ENCODE measurements around the gene POC5. TPM values are rescaled to one million over a fixed set of nuclear protein-coding genes. Genes with fewer than 3 reads are reported as not detected.

The POC5 gene
- total and polyA plus RNA-seq, 2 of the 8 experiments (the other 6 are each of a cell fraction or from before 2014, with no cell fraction given): 11.2 to 12.1 TPM

DNA sequence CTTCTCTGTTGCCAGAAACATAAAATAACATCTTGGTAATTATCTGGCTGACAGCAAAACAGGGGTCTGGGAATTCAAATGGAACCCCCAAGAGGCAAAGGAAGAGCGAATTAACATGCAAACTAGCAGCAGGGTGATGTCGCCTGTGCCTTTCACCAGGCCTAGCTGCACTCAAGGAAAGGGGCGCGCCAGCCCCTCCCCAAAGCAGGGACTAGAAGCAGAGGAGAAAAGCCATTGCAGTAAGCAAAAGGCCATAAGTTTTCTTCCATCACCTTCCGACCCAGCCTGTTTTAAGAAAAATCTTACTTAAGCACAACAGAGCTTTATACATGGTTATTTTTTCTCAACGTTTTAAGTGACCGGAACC is 539 bp downstream of the POC5 start:
- Histone ChIP-seq H2BK120ac (replicated peaks; ENCODE audit: low read depth, low read length) (no peak overlapping the region), H2BK15ac (ENCODE audit: low read length) (no peak overlapping the region; the same call in 1 of the 2 replicates), H4K8ac (ENCODE audit: extremely low read depth, insufficient read depth, low read length) (no peak overlapping the region), H3K27me3 (replicated peaks in 1 of 4; ENCODE audit: control insufficient read depth in 3 of 4, extremely low read depth in 1 of 4, insufficient read depth in 3 of 4, low read length in 3 of 4) (no peaks in the 10 kb centered on the region; a peak in 1 of 7 replicates), H2AFZ (ENCODE audit: low read length) (peak overlapping the region; percentile 84; the same call in 1 of the 2 replicates), H3K79me1 (ENCODE audit: low read depth, low read length) (peaks cover 3% of the 10 kb centered on the region; the same call in 1 of the 2 replicates), H3K4ac (replicated peaks; ENCODE audit: insufficient read length, low read depth, low read length) (no peak overlapping the region), H3K14ac (ENCODE audit: insufficient read length) (no peak overlapping the region), H3K27ac (ENCODE audit: low read depth, low read length) (0 out of 2 replicates have a peak overlapping the region, but pooled peaks have one; percentile 57), H3K56ac (replicated peaks; ENCODE audit: insufficient read length, low read depth, low read length) (no peak overlapping the region), H2BK5ac (ENCODE audit: low read depth, low read length) (peak overlapping the region; percentile 80; the same call in 1 of the 2 replicates), H2BK20ac (ENCODE audit: low read length) (no peak overlapping the region), H4K5ac (ENCODE audit: insufficient read length, low read depth, low read length) (no peak overlapping the region), H3K18ac (ENCODE audit: extremely low read depth, low read length) (0 out of 2 replicates have a peak overlapping the region, but pooled peaks have one; percentile 38), H4K20me1 (replicated peaks in 1 of 2; ENCODE audit: control insufficient read depth in 1 of 2, insufficient read depth in 2 of 2, low read length in 2 of 2) (no peaks in the 10 kb centered on the region), H3K9ac (replicated peaks in 1 of 4; ENCODE audit: extremely low read depth in 1 of 4, low read depth in 3 of 4, low read length in 3 of 4) (peak overlapping the region; percentile 50 to 81 (median 66)), H3K36me3 (ENCODE audit: control insufficient read depth in 2 of 4, insufficient read depth in 4 of 4, low read length in 3 of 4) (peaks cover 0 to 4% (median 0%) of the 10 kb centered on the region in 4 experiments; a peak in 1 of 8 replicates), H3K4me2 (ENCODE audit: insufficient read depth in 1 of 2, low read depth in 2 of 2, low read length in 2 of 2) (peak overlapping the region; percentile 60 to 64), H3K23me2 (ENCODE audit: low read depth, low read length) (peaks cover 5% of the 10 kb centered on the region), H2BK12ac (ENCODE audit: low read depth, low read length) (no peak overlapping the region), H3K79me2 (ENCODE audit: control insufficient read depth in 1 of 2, insufficient read depth in 2 of 2, low read length in 2 of 2) (peaks cover 3 to 17% of the 10 kb centered on the region in 2 experiments; a peak in 3 of 4 replicates), H4K91ac (replicated peaks; ENCODE audit: insufficient read length, low read length) (no peak overlapping the region), H3K4me3 (ENCODE audit: extremely low read depth in 1 of 4, insufficient read depth in 2 of 4, low read depth in 3 of 4, low read length in 4 of 4) (peak overlapping the region; percentile 79 to 98 (median 86)), H2AK5ac (ENCODE audit: low read depth, low read length) (no peak overlapping the region), H3K4me1 (replicated peaks in 1 of 4; ENCODE audit: control insufficient read depth in 3 of 4, insufficient read depth in 4 of 4, low read length in 3 of 4) (peaks cover 0 to 2% (median 0%) of the 10 kb centered on the region in 4 experiments; a peak in 3 of 7 replicates), H3K23ac (ENCODE audit: insufficient read length) (no peak overlapping the region), H3K9me3 (ENCODE audit: insufficient read depth in 2 of 2, low read depth in 1 of 2, low read length in 1 of 2) (no peaks in the 10 kb centered on the region)
- 3% methylated on average over 7 of the region's 7 CpGs; no CpG with 5 or more reads in 1 of the 2 experiments for WGBS, 2 experiments (ENCODE audit: extremely low coverage in 1 of 2, insufficient coverage in 1 of 2, insufficient read length in 1 of 2, insufficient replicate concordance in 2 of 2, low coverage in 1 of 2, low lambda C conversion rate in 2 of 2, missing lambda C conversion rate in 1 of 2)
- DNase-seq (ENCODE audit: low read depth in 1 of 2, low spot score in 2 of 2) (no peak), FAIRE-seq (no peak)
- TF ChIP-seq RNF2 (IDR thresholded peaks at IDR 0.05; ENCODE audit: borderline replicate concordance, low read depth, low read length, missing control alignments, poor library complexity, severe bottlenecking) (no peak), KDM4A (IDR thresholded peaks at IDR 0.05; ENCODE audit: low read depth, low read length, severe bottlenecking) (peak; percentile 5), SAP30 (IDR thresholded peaks at IDR 0.05; ENCODE audit: insufficient read depth, insufficient replicate concordance, low read length) (no peak)
- ChIA-PET POLR2A (ENCODE audit: partially characterized antibody) (interaction anchor here (1.6 kb wide), 1 partner anchor 12 kb away, joined by 8 read pairs; no protein-coding TSS in a partner anchor), CTCF (ENCODE audit: partially characterized antibody) (interaction anchor here (1.2 kb wide), 1 partner anchor 18 kb away, joined by 5 read pairs; no protein-coding TSS in a partner anchor)

Measured in H1 (cell line).